ENCODE results near the gene GPR39. TPM values are rescaled to one million over a fixed set of nuclear protein-coding genes. Genes with fewer than 3 reads are reported as not detected.

Gene GPR39
- polyA plus RNA-seq, 2 of the 4 experiments (the other 2 are of a cell fraction): 11.3 to 11.8 TPM

DNA sequence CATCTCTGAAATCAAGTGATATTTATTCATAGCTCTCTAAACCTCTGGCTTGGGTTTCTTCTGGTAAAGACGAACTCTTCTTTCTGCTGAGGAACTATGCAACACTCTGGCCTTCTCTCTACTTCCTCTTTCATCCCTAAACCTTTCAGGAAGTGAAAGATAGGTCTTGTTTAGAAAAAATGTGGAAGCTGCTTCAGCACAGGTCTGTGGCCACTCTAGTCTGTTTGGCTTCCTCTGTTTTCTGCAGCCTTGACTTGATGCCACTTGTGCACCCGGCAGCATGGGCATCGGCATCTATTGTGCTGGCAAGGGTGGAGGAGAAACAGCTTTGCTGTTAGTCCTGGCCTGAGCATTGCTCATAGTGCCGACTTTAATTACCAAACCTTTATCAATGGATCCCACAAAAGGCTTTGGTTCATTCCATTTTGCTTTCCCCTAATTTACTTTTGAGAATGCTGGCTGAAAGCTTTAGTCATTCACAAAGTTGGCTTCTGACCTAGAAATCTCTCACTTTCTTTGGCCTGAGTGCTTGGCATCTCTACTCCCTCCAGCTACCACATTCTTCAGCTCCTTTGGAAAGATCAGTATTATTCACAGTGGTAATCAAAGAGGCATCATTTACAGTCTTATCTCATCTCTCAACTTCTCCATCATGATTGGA, 32.0 kb upstream of the GPR39 start:
- FAIRE-seq (no peak), DNase-seq (ENCODE audit: low read depth in 1 of 2, low spot score in 1 of 2) (no peak), ATAC-seq (no peak)
- ChIA-PET POLR2A (no interaction called here), CTCF (no interaction called here)
- Histone ChIP-seq H3K27ac (no peak overlapping the region), H3K4me2 (no peak overlapping the region), H3K4me1 (no peaks in the 10 kb centered on the region), H3K4me3 (no peak overlapping the region), H3K9me3 (peaks cover 5% of the 10 kb centered on the region; the same call in 2 of the 3 replicates)
- TF ChIP-seq KDM1A (IDR thresholded peaks at IDR 0.05; ENCODE audit: low read depth) (no peak), SREBF2 (IDR thresholded peaks at IDR 0.05) (no peak), POLR2A (IDR thresholded peaks at IDR 0.05; ENCODE audit: low read length) (no peak), HDAC2 (IDR thresholded peaks at IDR 0.05) (no peak), EHF (CRISPR knock-in tag; IDR thresholded peaks at IDR 0.05) (no peak), EP300 (IDR thresholded peaks at IDR 0.05) (no peak)
- WGBS (ENCODE audit: missing lambda C conversion rate): 60% methylated on average over 4 of the region's 4 CpGs

DNA sequence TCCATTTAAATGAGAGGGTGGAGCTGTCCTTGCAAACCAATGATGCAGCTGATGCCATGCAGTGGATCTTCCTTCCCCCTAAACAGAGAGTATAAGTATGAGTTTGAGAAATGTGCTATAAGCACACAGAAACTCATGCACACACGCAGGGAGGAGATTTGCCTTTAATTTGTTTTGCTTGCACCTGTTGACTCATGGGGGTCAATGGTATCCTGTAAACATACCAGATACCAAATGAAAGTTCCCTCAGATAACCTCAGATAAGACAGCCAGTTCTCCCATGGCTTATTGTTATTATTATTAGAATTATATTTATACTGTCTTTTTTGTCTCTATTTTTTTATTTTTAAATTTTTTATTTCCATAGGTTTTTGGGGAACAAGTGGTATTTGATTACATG, 29.5 kb upstream of the GPR39 start:
- TF ChIP-seq PHF8 (IDR thresholded peaks at IDR 0.05; ENCODE audit: borderline replicate concordance, low read depth) (no peak), CHD2 (IDR thresholded peaks at IDR 0.05; ENCODE audit: low read length, partially characterized antibody) (no peak), MAZ (IDR thresholded peaks at IDR 0.05; ENCODE audit: borderline replicate concordance, low read depth, low read length) (no peak), HOXB13 (CRISPR knock-in tag; IDR thresholded peaks at IDR 0.05; ENCODE audit: low read depth) (no peak), HDAC2 (IDR thresholded peaks at IDR 0.05) (no peak), ZFP36 (IDR thresholded peaks at IDR 0.05; ENCODE audit: borderline replicate concordance, partially characterized antibody) (no peak), MAFK (IDR thresholded peaks at IDR 0.05; ENCODE audit: partially characterized antibody) (no peak), FOXS1 (CRISPR knock-in tag; IDR thresholded peaks at IDR 0.05) (no peak), POLR2A (IDR thresholded peaks at IDR 0.05; ENCODE audit: low read length) (no peak), HOXB5 (CRISPR knock-in tag; IDR thresholded peaks at IDR 0.05) (no peak), RAD21 (conservative IDR thresholded peaks at IDR 0.05 in 1 of 2, IDR thresholded peaks at IDR 0.05 in 1 of 2) (no peak), CEBPB (IDR thresholded peaks at IDR 0.05) (no peak), ESRRA (IDR thresholded peaks at IDR 0.05; ENCODE audit: borderline replicate concordance, low read length) (no peak), RFX5 (IDR thresholded peaks at IDR 0.05) (no peak), BHLHE40 (IDR thresholded peaks at IDR 0.05; ENCODE audit: low read depth, low read length) (no peak), ZSCAN20 (CRISPR knock-in tag; IDR thresholded peaks at IDR 0.05) (no peak)
- TF ChIP-seq, protein P1, sequence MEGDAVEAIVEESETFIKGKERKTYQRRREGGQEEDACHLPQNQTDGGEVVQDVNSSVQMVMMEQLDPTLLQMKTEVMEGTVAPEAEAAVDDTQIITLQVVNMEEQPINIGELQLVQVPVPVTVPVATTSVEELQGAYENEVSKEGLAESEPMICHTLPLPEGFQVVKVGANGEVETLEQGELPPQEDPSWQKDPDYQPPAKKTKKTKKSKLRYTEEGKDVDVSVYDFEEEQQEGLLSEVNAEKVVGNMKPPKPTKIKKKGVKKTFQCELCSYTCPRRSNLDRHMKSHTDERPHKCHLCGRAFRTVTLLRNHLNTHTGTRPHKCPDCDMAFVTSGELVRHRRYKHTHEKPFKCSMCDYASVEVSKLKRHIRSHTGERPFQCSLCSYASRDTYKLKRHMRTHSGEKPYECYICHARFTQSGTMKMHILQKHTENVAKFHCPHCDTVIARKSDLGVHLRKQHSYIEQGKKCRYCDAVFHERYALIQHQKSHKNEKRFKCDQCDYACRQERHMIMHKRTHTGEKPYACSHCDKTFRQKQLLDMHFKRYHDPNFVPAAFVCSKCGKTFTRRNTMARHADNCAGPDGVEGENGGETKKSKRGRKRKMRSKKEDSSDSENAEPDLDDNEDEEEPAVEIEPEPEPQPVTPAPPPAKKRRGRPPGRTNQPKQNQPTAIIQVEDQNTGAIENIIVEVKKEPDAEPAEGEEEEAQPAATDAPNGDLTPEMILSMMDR (IDR thresholded peaks at IDR 0.05): no peak
- TF ChIP-seq, protein P2, sequence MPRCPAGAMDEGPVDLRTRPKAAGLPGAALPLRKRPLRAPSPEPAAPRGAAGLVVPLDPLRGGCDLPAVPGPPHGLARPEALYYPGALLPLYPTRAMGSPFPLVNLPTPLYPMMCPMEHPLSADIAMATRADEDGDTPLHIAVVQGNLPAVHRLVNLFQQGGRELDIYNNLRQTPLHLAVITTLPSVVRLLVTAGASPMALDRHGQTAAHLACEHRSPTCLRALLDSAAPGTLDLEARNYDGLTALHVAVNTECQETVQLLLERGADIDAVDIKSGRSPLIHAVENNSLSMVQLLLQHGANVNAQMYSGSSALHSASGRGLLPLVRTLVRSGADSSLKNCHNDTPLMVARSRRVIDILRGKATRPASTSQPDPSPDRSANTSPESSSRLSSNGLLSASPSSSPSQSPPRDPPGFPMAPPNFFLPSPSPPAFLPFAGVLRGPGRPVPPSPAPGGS (IDR thresholded peaks at IDR 0.05): no peak
- TF ChIP-seq, protein P3, sequence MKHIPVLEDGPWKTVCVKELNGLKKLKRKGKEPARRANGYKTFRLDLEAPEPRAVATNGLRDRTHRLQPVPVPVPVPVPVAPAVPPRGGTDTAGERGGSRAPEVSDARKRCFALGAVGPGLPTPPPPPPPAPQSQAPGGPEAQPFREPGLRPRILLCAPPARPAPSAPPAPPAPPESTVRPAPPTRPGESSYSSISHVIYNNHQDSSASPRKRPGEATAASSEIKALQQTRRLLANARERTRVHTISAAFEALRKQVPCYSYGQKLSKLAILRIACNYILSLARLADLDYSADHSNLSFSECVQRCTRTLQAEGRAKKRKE (CRISPR knock-in tag; IDR thresholded peaks at IDR 0.05; ENCODE audit: low read depth): no peak
- ChIA-PET CTCF (no interaction called here), POLR2A (no interaction called here)
- no peak overlapping the region for H3K4me2 ChIP-seq
- no peak for DNase-seq (ENCODE audit: low read depth in 1 of 2, low spot score in 1 of 2)
- H3K4me1 ChIP-seq: no peaks in the 10 kb centered on the region
- no peak overlapping the region for H3K4me3 ChIP-seq
- ATAC-seq: no peak
- no peak for FAIRE-seq
- H3K27ac ChIP-seq: no peak overlapping the region
- H3K9me3 ChIP-seq: no peaks in the 10 kb centered on the region; the same call in 2 of the 3 replicates
- WGBS (ENCODE audit: missing lambda C conversion rate): 40% methylated on average over 1 of the region's 1 CpG

Measured in A549 (cell line).